GM12865 (cell line): ENCODE results near the gene PTPRN2.

Source experiments
- DNase-seq: peaks from one replicate; pipeline ENCODE4 v3.0.0; 2010; ENCODE audit warnings: low read depth
- H3K4me3 ChIP-seq: 2 replicates; pipeline ENCODE4 v1.5.1; 2011; ENCODE audit warnings: mild to moderate bottlenecking, low read depth, low read length, control low read depth
- TF ChIP-seq, protein P1 (sequence below): IDR thresholded peaks from 2 replicates; pipeline ENCODE4 v1.5.1; 2011; ENCODE audit warnings: low read length, control low read depth, low read depth, inconsistent platforms; ENCODE audit not compliant: insufficient read depth; ENCODE audit errors: missing control alignments

PTPRN2 gene

DNA sequence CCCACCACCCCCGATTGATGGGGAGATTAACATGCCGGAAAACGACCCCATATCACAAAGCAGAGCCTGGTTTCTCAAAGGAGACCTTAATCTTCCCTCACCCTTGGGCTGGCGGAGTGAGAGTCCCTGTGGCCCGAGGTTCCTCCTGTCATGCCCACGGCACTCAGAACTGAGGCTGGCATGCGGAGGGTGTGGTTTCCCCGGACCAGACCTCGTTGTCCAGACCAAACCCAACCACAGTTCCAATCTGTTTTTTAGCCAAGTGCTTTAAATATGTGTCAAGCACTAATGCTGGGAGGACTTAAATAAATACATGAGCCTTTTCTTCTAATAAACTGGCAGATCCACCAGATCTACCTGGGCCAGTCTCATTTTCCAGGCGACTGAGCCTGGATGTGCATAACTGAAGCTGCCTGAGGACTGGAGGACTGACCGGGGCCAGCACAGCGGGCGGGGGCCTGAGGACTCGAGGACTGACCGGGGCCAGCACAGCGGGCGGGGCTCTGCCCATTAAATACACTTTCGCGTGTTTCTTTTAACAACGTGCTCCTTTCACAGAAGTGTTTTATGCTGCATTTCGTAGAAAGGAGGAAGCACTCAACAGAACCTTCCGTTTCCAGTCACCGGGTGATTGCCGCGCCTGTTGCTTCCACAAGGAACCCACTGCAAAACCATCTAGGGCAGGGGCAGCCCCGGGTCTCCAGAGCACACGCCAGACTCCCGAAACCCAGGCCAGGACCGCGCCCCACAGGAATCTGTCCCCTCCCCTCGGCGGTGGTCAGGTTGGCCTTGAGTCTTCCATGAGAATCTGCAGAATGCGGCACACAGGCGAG is 334.6 kb downstream of the PTPRN2 start:
- DNase-seq = no peak
- no peak overlapping the region for H3K4me3 ChIP-seq
- TF ChIP-seq, protein P1, sequence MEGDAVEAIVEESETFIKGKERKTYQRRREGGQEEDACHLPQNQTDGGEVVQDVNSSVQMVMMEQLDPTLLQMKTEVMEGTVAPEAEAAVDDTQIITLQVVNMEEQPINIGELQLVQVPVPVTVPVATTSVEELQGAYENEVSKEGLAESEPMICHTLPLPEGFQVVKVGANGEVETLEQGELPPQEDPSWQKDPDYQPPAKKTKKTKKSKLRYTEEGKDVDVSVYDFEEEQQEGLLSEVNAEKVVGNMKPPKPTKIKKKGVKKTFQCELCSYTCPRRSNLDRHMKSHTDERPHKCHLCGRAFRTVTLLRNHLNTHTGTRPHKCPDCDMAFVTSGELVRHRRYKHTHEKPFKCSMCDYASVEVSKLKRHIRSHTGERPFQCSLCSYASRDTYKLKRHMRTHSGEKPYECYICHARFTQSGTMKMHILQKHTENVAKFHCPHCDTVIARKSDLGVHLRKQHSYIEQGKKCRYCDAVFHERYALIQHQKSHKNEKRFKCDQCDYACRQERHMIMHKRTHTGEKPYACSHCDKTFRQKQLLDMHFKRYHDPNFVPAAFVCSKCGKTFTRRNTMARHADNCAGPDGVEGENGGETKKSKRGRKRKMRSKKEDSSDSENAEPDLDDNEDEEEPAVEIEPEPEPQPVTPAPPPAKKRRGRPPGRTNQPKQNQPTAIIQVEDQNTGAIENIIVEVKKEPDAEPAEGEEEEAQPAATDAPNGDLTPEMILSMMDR = no peak

DNA sequence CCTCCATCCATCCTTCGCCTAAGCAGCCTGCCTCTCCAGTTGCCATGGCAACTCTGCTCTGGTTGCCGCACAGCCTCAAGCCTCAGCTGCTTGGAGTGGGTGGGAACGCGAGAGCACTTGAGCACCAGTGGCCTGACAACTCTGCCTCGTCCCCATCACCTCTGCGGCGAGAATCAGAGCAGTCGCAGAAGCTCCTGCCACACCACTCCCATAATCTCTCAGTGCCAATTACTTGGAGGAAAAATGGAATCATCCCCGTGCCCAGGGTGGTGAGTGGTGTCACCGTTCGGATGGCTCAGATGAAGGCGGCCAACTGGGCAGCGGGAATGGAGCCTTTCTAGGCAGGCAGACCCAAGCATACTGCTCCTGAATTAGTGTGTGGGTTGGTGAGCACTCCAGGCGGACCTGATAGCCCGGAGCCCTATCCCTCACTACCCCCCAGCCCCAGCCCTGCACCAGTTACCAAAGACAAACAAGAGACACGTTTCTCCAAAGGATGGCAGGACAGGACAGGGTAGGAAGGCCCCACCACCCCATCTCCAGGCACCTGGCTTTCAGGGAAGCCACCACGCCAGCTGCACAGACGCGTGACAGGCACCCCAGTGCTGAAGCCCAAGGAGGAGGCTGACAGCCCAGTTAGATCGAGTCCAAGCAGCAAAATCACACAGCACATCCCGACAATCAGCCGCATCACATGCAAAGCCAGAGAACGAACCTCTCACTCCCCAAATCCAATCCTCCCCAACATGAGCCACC is 335.4 kb downstream of the PTPRN2 start:
- no peak overlapping the region for H3K4me3 ChIP-seq
- no peak for DNase-seq
- TF ChIP-seq, protein P1 = no peak

DNA sequence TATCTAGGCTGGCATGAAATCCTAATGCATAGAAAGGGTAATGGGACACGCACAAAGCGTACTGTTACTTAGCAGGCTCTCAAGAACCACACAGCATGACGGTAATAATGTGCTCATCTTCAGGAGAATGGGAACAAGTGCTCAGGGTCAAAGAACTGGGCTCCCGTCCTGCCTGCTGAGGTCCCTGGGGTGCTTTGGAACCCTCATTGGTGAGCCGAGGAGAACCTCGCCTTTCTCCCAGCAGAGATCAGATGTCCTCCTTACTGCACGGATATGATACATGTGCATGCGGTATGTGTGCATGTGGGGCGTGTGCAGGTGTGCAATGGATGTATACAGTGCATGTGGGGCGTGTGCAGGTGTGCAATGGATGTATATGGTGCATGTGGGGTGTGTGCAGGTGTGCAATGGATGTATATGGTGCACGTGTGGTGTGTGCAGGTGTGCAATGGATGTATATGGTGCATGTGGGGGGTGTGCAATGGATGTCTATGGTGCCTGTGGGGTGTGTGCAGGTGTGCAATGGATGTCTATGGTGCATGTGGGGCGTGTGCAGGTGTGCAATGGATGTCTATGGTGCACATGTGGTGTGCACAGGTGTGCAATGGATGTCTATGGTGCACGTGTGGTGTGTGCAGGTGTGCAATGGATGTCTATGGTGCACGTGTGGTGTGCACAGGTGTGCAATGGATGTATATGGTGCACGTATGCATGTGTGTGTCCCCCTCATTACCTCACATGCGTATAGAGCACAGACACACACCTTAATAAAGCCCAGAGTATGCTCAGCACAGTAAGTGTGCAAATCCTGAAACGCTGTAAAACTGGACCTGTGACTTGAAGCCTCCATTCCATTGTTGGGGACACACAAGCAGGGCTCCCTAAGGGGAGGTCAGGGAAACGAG is 336.3 kb downstream of the PTPRN2 start:
- TF ChIP-seq, protein P1 = no peak
- H3K4me3 ChIP-seq = no peak overlapping the region
- DNase-seq = no peak

DNA sequence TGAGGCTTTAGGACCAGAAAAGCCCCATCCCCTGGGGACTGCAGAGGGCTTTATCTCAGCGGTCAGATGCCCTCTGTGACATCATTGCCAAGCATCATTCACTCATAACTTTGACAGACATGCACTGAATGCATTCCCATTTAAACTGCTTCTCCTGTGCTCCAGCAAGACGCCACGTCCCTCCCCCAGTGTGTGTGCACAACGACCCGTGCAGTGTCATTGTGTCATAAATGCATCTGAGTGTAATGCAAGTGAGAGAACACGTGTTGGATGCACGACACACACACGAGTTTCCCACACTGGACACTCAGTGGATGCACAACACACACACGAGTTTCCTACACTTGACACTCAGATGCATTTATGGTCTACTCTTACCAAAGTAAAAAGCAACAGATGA is 337.9 kb downstream of the PTPRN2 start:
- no peak overlapping the region for H3K4me3 ChIP-seq
- TF ChIP-seq, protein P1 = no peak
- no peak for DNase-seq

DNA sequence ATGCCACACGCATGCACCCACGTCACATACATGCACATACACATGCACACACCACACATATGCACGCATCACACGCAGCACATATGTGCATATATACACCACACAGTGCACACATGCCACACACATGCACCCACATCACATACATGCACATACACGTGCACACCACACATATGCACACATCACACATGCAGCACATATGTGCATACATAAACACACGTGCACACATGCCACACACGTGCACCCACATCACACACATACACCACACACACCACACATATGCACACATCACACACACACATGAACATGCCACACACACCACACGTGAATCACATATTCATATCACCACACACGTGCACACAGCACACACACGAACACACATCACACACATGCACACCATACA is 338.8 kb downstream of the PTPRN2 start:
- no peak for DNase-seq
- no peak overlapping the region for H3K4me3 ChIP-seq
- TF ChIP-seq, protein P1 = no peak

DNA sequence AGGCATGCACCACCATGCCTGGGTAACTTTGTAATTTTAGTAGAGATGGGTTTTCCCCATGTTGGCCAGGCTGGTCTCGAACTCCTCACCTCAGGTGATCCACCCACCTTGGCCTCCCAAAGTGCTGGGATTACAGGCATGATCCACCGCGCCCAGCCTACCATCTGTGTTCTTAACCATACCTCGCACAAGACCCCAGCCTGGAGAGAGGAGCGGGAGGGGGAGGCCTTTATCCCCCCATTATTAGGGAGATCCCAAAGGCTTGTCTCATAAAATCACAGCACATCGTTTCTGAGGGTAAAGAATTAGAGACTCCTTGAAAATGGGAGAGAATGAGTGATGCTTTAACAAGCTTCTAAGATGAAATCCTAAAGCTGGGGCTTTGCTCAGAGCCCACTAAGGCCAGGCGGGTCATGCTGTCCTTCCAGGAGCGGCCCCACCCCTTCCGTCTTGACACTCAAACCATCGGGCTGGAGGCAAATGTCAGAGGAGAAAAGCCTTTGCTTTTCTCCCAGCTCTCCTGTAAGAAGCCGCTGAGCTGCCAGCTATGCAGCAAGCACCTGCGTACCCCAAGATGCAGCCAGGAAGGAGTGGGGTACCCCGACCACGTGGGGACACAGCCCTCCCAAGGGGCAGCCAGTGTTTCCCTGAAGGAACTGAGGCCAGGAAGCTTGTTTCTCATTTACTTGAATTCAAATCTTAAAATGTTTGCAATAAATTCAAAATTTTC is 339.7 kb downstream of the PTPRN2 start:
- TF ChIP-seq, protein P1 = no peak
- H3K4me3 ChIP-seq = no peak overlapping the region
- DNase-seq = no peak
